LNCAP (cell line): ENCODE measurements around the gene ITPA.

Source experiments
- TF ChIP-seq, protein P1 (sequence below): fragments of 450-650 bp; IDR thresholded peaks from 2 replicates; pipeline ENCODE4 v1.5.1; 2017; ENCODE audit warnings: mild to moderate bottlenecking

Gene ITPA

DNA sequence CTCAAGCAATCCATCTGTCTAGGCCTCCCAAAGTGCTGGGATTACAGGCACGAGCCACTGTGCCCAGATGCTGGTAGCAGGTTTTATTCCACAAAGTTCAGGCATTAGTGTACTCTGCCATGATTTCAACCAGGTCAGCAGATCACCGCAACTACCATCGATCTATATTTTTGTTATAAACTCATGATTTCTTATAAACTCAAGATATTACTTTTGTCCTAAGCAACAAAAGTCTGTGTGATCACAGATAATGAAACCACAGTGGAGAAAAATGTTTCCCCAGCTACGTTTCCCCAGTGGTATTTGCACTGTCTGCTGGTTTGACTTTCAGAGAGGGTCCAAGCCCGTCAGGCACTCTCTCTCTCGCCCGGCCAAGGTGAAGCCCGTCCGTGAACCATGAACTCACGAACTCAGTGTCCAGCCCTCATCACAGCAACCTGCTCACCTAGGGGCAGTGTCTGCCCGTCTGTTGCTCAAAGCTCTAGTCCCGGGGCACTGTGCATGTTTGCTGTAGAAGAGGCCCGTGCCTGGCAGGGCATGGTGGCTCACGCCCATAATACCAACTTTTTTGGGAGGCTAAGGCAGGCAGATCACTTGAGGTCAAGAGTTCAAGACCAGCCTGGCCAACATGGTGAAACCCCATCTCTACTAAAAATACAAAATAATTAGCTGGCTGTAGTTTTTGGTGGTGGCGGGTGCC is 22.7 kb downstream of the ITPA start:
- TF ChIP-seq, protein P1, sequence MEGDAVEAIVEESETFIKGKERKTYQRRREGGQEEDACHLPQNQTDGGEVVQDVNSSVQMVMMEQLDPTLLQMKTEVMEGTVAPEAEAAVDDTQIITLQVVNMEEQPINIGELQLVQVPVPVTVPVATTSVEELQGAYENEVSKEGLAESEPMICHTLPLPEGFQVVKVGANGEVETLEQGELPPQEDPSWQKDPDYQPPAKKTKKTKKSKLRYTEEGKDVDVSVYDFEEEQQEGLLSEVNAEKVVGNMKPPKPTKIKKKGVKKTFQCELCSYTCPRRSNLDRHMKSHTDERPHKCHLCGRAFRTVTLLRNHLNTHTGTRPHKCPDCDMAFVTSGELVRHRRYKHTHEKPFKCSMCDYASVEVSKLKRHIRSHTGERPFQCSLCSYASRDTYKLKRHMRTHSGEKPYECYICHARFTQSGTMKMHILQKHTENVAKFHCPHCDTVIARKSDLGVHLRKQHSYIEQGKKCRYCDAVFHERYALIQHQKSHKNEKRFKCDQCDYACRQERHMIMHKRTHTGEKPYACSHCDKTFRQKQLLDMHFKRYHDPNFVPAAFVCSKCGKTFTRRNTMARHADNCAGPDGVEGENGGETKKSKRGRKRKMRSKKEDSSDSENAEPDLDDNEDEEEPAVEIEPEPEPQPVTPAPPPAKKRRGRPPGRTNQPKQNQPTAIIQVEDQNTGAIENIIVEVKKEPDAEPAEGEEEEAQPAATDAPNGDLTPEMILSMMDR: no peak

DNA sequence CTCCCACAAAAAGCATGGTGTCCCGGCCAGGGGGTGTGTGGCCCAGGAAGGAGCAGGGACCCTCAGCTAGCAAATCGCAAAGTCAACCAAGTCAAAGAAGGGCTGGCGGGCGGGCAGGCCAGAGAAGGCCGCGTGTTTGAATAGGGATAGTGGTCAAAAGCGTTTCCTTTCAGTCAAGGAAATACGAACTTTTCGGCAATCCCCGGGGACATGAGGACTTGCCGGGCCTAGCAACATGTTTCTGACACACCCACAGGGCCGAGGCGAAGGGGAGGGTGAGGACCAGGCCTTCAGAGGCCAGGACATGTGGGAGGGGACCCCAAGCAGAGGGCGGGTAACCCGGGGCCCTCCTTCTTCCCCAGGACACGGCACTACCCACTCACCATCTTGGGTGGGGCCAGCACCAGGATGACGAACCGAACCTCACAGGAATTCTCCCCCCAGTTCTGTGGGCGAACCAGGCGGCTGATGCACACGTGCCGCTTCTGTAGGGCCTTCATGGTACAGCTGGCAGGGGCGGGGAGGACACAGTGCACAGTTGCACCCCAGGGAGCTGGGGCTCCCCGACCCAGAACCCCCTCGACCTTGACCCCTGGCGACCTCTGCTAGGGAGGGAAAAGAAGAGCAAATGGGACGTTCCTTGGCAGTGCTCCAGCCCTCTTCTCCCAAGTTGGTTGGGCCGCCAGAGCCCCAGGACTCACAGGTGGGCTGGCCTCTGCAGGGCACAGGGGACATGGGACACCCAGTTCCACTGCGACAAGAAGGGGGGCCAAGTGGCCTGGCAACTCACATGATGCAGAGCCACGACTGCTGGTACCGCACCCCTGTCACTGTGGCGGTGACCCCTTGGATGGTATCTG is 24.1 kb downstream of the ITPA start:
- TF ChIP-seq, protein P1: no peak

DNA sequence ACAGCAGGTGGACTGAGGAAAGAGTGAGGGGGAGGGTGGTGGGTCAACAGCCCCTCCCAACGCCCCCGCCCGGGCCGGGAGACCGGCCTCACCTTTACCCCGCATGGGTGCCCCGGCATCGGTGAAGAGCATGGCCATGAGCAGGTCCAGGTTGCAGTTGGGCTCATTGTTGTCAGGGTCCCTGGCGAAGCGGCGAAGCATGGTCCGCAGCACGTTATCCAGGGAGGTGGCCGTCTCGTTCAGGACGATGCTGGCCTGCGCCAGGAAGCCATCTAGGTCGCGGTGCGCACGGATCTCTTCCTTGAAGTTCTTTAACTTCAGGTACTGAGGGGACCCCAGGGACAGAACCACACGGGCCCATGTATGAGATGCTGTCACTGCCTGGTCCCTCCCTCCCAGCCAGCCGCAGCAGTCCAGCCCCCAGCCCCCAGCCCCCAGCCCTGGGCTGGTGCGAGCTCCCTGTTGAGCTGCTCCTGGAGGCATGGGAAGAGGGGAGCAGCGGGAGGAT is 24.7 kb downstream of the ITPA start:
- TF ChIP-seq, protein P1: no peak

DNA sequence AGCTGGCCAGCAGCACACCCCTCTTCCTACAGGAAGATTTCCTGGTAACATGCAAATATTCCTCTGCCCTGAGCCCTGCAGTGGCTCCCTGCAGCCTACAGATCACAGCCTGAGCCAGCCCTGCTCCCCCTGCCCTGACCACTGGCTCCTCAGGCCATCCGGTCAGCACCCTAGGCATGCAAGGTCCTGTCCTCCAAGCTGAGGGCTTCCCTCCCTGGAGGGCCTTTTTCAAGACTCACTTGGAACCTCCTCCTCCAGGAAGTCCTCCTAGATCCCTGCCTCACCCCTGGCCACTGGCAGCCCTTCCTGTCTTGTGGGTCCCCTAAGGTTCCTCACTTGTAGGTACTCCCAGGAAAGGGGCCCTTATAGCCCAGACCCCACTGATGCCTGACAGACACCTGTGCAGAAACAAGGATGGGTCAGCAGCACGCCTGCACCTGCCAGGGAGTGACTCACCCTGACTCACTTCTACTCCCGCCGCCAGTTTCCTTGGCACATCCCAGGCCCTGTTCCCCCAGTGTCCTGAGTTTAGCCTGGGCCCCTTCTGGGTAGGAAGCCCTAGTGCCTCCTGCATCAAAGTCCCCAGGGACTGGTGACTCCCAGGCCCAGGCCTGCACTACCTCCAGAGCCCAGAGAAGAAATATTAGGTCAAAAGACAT is 26.5 kb downstream of the ITPA start:
- TF ChIP-seq, protein P1: no peak

DNA sequence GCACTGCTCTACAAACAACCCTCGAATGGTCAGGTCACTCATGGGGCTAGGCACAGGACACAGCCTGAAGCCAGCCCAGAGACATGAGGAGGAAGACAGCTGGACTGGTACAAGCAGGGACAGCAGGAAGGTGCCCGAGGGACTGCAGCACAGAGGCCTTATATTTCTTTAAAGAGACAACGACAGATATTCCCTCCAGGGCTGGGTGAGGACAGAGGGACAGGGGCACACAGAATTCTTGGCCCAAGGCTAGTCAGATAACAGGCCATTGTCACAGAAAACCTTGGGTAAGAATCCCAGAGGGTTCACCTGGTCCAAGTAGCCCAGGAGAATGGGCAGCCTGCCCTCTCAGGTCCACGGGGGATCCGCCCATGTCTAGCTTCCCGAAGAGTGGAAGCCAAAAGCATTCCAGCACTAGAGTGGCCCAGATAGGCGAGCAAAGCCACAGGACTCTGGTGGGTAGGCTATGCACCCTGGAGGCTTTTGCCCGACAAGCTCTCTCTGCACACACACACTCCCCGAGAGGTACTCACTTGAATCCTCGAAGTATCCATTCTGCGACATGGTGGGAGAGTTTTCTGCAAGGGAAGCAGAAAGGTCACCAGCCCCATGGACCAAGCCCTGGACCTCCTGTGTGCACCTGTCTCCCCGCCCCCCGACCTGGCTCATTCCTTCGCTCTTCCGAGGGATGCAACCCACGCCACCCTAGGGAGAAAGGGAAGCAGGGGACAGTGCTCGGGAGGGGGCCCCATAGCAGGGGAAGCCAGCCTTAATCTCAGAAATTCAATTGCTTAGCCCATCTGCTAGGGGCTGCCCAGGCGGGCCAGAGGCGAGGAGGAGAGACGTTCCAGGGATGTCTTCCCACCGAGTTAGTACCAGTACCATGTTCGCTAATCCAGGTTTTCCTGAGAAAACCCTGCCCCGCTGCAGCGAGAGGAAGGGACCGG is 28.0 kb downstream of the ITPA start:
- TF ChIP-seq, protein P1: no peak

DNA sequence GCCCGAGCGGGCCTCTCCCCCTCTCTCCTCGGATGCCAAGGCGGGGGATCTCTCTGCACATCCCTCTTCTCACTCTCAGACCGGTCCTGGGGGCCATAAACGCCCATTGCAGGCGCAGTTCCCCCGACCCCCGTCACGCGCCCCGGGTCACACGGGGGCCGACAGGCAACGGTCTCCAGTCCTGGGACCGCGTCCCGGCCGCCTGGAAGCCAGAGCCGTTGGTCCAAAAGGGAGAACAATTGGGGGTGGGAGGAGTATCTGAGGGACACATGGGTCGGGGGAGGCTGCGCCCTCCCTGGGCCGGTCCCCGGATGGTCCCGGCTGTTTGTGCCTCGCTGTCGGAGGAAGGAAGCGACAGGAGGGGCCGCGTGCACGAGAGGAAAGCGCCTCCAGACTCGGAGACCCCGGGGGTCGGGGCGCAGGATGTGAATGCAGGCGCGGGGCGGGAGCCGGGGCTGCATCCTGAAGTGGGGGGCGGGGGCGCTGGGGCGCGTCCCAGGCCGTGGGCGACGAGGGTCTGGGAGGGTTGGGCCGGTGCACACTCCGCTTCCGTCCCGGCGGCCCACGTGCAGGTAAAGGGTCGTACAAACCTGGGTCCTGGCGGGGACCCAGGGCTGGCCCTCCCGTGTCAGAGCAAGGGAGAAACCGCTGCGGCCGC is 28.8 kb downstream of the ITPA start:
- TF ChIP-seq, protein P1: no peak
